Tibial nerve (tissue), 3 donors: Measurements from ENCODE around the gene KAT6B.

Source experiments
- POLR2A ChIP-seq, 2 donors: fragments of 450-650 bp; IDR thresholded peaks; one replicate each; pipeline ENCODE4 v1.6.1; 2017; ENCODE audit warnings: antibody characterized with exemption in 2 of 2, mild to moderate bottlenecking in 2 of 2, moderate library complexity in 2 of 2
- TF ChIP-seq, protein P1 (sequence below), 5 experiments: fragments of 200-600 bp in 3 of 5; fragments of 450-650 bp in 2 of 5; sonication (generic) in 3 of 5; IDR thresholded peaks; one replicate each; pipeline ENCODE4 v1.5.1; 2016 to 2019; ENCODE audit warnings: antibody characterized with exemption in 5 of 5, mild to moderate bottlenecking in 3 of 5, moderate library complexity in 2 of 5

DNA sequence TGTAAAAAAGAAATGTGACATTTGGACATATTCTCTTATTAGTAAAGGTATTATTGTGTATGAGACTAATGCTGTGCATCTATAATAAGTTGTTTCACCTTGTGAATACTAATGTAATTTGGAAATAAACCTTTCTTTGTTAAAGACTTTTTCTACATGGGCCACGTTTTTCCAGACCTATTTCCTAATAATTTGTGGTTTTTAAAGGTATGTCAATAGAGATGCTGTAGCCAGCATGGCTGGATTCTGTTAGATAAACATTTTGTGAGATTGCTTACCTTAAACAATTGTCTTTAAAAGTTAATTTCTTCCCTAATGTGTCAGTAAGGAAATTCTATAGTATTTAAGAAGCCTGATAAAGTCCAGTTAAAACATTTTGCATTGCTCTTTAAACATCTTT, 56.0 kb downstream of the KAT6B start:
- TF ChIP-seq, protein P1, sequence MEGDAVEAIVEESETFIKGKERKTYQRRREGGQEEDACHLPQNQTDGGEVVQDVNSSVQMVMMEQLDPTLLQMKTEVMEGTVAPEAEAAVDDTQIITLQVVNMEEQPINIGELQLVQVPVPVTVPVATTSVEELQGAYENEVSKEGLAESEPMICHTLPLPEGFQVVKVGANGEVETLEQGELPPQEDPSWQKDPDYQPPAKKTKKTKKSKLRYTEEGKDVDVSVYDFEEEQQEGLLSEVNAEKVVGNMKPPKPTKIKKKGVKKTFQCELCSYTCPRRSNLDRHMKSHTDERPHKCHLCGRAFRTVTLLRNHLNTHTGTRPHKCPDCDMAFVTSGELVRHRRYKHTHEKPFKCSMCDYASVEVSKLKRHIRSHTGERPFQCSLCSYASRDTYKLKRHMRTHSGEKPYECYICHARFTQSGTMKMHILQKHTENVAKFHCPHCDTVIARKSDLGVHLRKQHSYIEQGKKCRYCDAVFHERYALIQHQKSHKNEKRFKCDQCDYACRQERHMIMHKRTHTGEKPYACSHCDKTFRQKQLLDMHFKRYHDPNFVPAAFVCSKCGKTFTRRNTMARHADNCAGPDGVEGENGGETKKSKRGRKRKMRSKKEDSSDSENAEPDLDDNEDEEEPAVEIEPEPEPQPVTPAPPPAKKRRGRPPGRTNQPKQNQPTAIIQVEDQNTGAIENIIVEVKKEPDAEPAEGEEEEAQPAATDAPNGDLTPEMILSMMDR (IDR thresholded peaks at IDR 0.05) = no peak
- TF ChIP-seq POLR2A (IDR thresholded peaks at IDR 0.05) = no peak
